Pancreas (tissue), 10 donors: Measurements from ENCODE around the gene ZNF274. TPM values are rescaled to one million over a fixed set of nuclear protein-coding genes. Genes with fewer than 3 reads are reported as not detected.
"Not testable (repeated sequence)": the region's sequence is repeated elsewhere in the genome, so short reads cannot be mapped to it uniquely, and the experiment has no call there.

Source experiments
- ATAC-seq, 4 donors: fragments of 200-7000 bp; cut with Tn5 transposase; one replicate each; pipeline versions ENCODE4 v1.8.0 to v1.9.1; 2020; ENCODE audit warnings: mild to moderate bottlenecking in 4 of 4, moderate library complexity in 4 of 4
- DNase-seq, 6 donors: peaks; one replicate each; pipeline ENCODE4 v3.0.0-alpha.2; 2020
- FAIRE-seq: peaks from 2 replicates; lab custom pipeline; 2012; peaks lifted over from hg19 to GRCh38; lab: Jason Lieb, UNC
- H3K27ac ChIP-seq, 4 donors: fragments of 200-600 bp; sonication (generic); 1 replicate in 3 of 4; 2 replicates in 1 of 4; pipeline versions ENCODE4 v1.5.0 to v1.8.0; 2020
- H3K27me3 ChIP-seq, 4 donors: fragments of 200-600 bp; one replicate each; pipeline ENCODE4 v1.8.0; 2021
- H3K36me3 ChIP-seq, 3 donors: fragments of 200-600 bp; sonication (generic) in 1 of 3; one replicate each; pipeline versions ENCODE4 v1.5.0 to v1.8.0; 2020 to 2021
- H3K4me1 ChIP-seq, 3 donors: fragments of 200-600 bp; one replicate each; pipeline ENCODE4 v1.8.0; 2021
- H3K4me3 ChIP-seq, 4 donors: fragments of 200-600 bp; sonication (generic) in 2 of 4; one replicate each; pipeline versions ENCODE4 v1.5.0 to v1.8.0; 2020 to 2021
- H3K9me3 ChIP-seq, 4 donors: fragments of 200-600 bp; one replicate each; pipeline ENCODE4 v1.8.0; 2021
- WGBS, 2 donors: extraction: QIAGEN DNeasy Blood & Tissue Kit; methylation state at CpG; one replicate each; pipeline ENCODE4 v1.1.7; 2013; 5-methylcytosine and 5-hydroxymethylcytosine counted together
- intact Hi-C, 3 donors: fragments of 100-400 bp; cut with DNase I; formaldehyde crosslinking; loops; one replicate each; pipeline versions ENCODE4 v1.11.1 to v1.14.2; 2022
- polyA plus RNA-seq, 2 donors: library from polyadenylated mRNA; stranded (reverse); fragments of 200-250 nt; gene quantifications; one replicate each; pipeline ENCODE4 v1.2.3, GENCODE V29; 2013
- total RNA-seq, 6 donors: library from RNA; stranded (reverse); fragmentation: NEBNext Ultra II Directional in 4 of 6; extraction: Animal tissue kit (Norgen Biotek cat#: 25700) in 4 of 6; gene quantifications; one replicate each; pipeline versions ENCODE4 v1.2.1 to v1.2.4, GENCODE V29; 2021 to 2023
- TF ChIP-seq, protein P1 (sequence below), 4 donors: fragments of 200-600 bp; sonication (generic) in 3 of 4; IDR thresholded peaks; one replicate each; pipeline versions ENCODE4 v1.5.0 to v1.8.0; 2021; ENCODE audit warnings: antibody characterized with exemption in 4 of 4
- donor health status: healthy with polysubstance abuse.
- donor health status: DM: no; HTN: no; CAD: no; lungs with moderate emphysema.
- donor health status: DM: no; HTN: no; CAD: no.
- donor health status: control.
- donor health status: control.
- donor health status: Bipolar disorder and iron deficiency.
- donor health status: DM: yes; HTN: yes; CAD: no.
- donor health status: DM: no; HTN: no; CAD: no.
- donor health status: DM: no; HTN: no; CAD: no.
- donor health status: DM: yes; HTN: yes; CAD: no.

The ZNF274 gene
- total RNA-seq (10 to 100 TPM in 2 of 6 donors, 1 to 10 TPM in 4; 6.4 to 13.0 (median 7.3) TPM), polyA plus RNA-seq (10 to 100 TPM in 1 of 2 donors, 1 to 10 TPM in 1; 8.3 to 15.1 TPM)

DNA sequence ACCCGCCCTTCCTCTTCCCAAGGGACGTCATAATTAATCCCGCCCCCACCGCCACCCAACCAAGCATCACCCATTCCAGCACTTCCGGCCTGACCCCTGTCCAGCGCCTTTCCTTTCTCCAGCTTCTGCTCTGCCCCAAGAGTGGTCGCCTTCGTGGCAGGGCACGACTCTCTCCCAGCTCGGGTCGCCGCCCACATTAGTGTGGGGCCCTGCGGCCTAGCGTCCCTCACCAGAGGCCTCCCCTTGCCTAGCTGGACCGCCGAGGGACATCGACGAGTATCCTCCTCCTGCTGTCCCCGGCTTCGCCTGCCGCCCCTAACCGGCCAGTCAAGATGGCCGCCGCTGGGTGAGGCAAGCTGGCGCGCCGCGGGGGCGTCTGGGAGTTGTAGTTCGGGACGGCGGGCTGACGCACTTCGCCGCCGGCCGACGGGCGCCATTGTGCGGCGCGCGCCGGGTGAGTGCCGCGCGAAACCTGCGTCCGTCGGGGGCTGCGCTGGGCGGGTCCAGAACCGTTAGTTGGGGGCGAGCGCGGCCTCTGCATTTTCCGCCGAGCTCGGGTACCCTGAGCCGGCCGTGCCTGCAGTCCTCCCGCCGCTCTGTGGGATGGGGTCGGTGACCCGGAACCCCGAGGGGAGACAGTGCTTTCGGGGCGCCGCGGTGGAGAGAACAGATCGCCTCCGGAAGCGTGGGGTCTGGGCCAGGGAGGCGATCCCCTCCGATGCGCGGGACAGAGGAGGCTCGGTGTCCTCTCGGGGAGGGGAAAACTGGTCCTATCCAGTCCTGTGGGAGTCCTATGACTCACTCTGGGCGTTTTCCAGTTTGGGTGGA, at the start of gene ZNF274:
TSS of gene ZNF274 (plus strand) at position 73 of the 828 bp plus-strand sequence. CDS start 905 bp downstream, outside the sequence.
- intact Hi-C loops: no loop called here
- ATAC-seq (peak; percentile 95 to 99 (median 96)), DNase-seq (peak; percentile 90 to 97 (median 94)), FAIRE-seq (no peak)
- Histone ChIP-seq H3K36me3 (peaks cover 5 to 26% (median 12%) of the 10 kb centered on the region in 3 donors), H3K9me3 (peaks cover 0 to 22% (median 1%) of the 10 kb centered on the region in 4 donors), H3K4me3 (peak within 1 kb of the TSS; percentile 74 to 93 (median 84)), H3K27me3 (no peaks in the 10 kb centered on the region), H3K4me1 (peaks cover 0 to 3% (median 0%) of the 10 kb centered on the region in 3 donors), H3K27ac (peak within 1 kb of the TSS; percentile 84 to 99 (median 98))
- TF ChIP-seq, protein P1, sequence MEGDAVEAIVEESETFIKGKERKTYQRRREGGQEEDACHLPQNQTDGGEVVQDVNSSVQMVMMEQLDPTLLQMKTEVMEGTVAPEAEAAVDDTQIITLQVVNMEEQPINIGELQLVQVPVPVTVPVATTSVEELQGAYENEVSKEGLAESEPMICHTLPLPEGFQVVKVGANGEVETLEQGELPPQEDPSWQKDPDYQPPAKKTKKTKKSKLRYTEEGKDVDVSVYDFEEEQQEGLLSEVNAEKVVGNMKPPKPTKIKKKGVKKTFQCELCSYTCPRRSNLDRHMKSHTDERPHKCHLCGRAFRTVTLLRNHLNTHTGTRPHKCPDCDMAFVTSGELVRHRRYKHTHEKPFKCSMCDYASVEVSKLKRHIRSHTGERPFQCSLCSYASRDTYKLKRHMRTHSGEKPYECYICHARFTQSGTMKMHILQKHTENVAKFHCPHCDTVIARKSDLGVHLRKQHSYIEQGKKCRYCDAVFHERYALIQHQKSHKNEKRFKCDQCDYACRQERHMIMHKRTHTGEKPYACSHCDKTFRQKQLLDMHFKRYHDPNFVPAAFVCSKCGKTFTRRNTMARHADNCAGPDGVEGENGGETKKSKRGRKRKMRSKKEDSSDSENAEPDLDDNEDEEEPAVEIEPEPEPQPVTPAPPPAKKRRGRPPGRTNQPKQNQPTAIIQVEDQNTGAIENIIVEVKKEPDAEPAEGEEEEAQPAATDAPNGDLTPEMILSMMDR (IDR thresholded peaks at IDR 0.05): no peak
- WGBS, 2 donors: 1% methylated on average over 73 to 80 of the region's 80 CpGs

DNA sequence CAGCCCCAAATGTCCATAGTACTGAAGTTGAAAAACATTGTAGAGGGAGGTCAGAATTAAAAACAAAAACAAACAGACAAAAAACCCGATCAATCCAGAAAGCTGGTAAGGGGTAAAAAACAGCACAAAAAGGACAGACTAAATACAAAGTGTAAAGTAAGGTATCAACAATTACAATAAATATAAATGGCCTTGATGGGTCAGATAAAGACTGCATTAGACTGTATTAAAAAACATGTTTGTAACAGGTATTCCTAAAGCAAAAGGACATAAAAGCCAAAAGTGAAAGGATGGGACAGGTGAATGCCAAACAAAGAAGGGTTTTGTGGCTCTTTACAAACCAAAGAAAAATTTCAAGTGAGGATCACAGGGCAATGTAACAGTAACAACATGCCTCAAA, 48.6 kb upstream of the ZNF274 start:
- FAIRE-seq: no peak
- DNase-seq: no peak
- intact Hi-C loops: no loop called here
- Histone ChIP-seq H3K9me3 (peaks cover 0 to 24% (median 2%) of the 10 kb centered on the region in 4 donors), H3K27me3 (no peaks in the 10 kb centered on the region), H3K27ac (no peak overlapping the region), H3K36me3 (peaks cover 2 to 78% (median 21%) of the 10 kb centered on the region in 3 donors), H3K4me1 (no peaks in the 10 kb centered on the region), H3K4me3 (no peak overlapping the region)
- TF ChIP-seq, protein P1 (IDR thresholded peaks at IDR 0.05): no peak
- ATAC-seq: no peak
- 93 to 95% methylated on average over 1 of the region's 1 CpG for WGBS, 2 donors

DNA sequence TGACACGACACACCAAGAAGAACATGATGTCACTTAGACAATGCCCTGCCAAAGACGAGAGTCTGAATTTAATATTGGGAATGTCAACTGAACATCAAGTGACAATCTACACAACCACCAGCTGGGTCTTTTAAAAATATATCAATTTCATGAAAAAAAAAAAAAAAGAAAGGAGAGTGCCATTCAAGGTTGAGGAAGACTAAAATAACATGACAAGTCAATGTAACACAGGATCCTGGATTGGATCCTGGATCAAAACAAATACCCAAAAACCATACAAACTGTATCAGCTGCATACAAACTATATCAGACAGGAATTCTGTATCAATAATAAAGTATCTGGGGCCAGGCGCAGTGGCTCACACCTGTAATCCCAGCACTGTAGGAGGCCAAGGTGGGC, 37.0 kb upstream of the ZNF274 start:
- H3K9me3 ChIP-seq: peaks cover 0 to 5% (median 0%) of the 10 kb centered on the region in 4 donors

DNA sequence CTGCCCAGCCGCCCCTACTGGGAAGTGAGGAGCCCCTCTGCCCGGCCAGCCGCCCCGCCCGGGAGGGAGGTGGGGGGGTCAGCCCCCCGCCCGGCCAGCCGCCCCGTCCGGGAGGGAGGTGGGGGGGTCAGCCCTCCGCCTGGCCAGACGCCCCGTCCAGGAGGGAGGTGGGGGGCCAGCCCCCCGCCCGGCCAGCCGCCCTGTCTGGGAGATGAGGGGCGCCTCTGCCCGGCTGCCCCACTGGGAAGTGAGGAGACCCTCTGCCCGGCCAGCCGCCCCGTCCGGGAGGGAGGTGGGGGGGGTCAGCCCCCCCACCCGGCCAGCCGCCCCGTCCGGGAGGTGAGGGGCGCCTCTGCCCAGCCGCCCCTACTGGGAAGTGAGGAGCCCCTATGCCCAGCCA, 35.4 kb upstream of the ZNF274 start:
- H3K9me3 ChIP-seq, H3K27ac ChIP-seq, H3K4me3 ChIP-seq, H3K36me3 ChIP-seq, ATAC-seq, intact Hi-C loops, H3K27me3 ChIP-seq, H3K4me1 ChIP-seq, FAIRE-seq: not testable (repeated sequence)
- 97 to 99% methylated on average over 12 to 23 of the region's 28 CpGs for WGBS, 2 donors
- DNase-seq: peak in 1 of 6 donors; percentile 51

More for the DNA sequence above, 37.0 kb upstream of the ZNF274 start:
- peaks cover 4 to 18% (median 10%) of the 10 kb centered on the region in 3 donors for H3K36me3 ChIP-seq
- intact Hi-C loops: no loop called here
- ATAC-seq (no peak), FAIRE-seq (no peak), DNase-seq (no peak)
- TF ChIP-seq, protein P1 (IDR thresholded peaks at IDR 0.05): no peak
- H3K27me3 ChIP-seq: no peaks in the 10 kb centered on the region
- no peak overlapping the region for H3K4me3 ChIP-seq
- H3K4me1 ChIP-seq: peaks cover 0 to 6% (median 0%) of the 10 kb centered on the region in 3 donors
- H3K27ac ChIP-seq: no peak overlapping the region
- 99 to 100% methylated on average over 3 of the region's 3 CpGs for WGBS, 2 donors

DNA sequence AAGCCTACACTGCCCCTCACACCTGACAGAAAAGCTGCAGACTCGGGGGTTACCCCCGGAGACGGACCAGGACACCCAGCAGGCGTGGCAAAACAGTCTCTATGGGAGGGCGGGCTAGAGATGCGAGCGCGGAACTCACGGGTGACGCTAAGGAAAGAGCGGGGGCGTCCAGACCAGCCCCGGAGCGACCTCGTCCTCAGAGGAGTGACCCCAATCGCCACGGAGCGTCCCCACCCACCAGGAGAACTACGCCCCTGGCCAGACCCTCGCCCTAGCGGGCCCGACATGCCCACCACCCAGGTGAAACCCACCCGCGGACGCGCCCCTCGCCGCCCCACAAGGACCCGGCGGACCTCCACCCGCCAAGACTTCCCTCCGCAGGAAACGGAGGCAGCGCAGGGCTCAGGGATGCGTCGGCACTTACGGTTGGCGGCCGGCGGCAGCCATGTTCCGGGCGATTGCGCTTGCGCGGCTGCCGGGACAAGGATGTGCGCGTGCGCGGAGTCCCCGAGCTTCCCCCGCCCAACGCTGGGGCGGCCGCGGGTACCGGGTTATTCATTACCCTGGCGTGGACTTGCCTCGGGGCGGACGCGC, 32.4 kb upstream of the ZNF274 start, which contains the start of gene ZNF329:
TSS of gene ZNF329 (minus strand) at position 462 of the 594 bp plus-strand sequence. CDS start 21,286 bp downstream, outside the sequence.
- DNase-seq (peak; percentile 73 to 96 (median 90)), ATAC-seq (peak; percentile 74 to 84 (median 82)), FAIRE-seq (peak; percentile 41)
- intact Hi-C loops: loop anchor here in 1 of 3 donors (10.0 kb wide), 2 partner anchors 126 to 406 kb away; partner anchors contain the start of gene ZNF776
- peak within 1 kb of the TSS; percentile 59 to 68 (median 63) for H3K27ac ChIP-seq
- 0% methylated on average over 51 to 62 of the region's 62 CpGs for WGBS, 2 donors
- H3K4me1 ChIP-seq: peaks cover 0 to 6% (median 0%) of the 10 kb centered on the region in 3 donors
- H3K36me3 ChIP-seq: no peaks in the 10 kb centered on the region
- H3K4me3 ChIP-seq: peak within 1 kb of the TSS; percentile 96 to 98 (median 97)
- H3K27me3 ChIP-seq: no peaks in the 10 kb centered on the region
- peaks cover 0 to 3% (median 0%) of the 10 kb centered on the region in 4 donors for H3K9me3 ChIP-seq
- TF ChIP-seq, protein P1 (IDR thresholded peaks at IDR 0.05): no peak
